NCI-H1436 treated with DMSO at 0.1 percent for 48 hours (cell line): ENCODE data around the gene LZTR1.
"Not testable (repeated sequence)": the region's sequence is repeated elsewhere in the genome, so short reads cannot be mapped to it uniquely, and the experiment has no call there.

Experiments used
- DNase-seq: peaks from one replicate; lab custom pipeline; 2025; lab: John Stamatoyannopoulos, UW

Gene LZTR1

DNA sequence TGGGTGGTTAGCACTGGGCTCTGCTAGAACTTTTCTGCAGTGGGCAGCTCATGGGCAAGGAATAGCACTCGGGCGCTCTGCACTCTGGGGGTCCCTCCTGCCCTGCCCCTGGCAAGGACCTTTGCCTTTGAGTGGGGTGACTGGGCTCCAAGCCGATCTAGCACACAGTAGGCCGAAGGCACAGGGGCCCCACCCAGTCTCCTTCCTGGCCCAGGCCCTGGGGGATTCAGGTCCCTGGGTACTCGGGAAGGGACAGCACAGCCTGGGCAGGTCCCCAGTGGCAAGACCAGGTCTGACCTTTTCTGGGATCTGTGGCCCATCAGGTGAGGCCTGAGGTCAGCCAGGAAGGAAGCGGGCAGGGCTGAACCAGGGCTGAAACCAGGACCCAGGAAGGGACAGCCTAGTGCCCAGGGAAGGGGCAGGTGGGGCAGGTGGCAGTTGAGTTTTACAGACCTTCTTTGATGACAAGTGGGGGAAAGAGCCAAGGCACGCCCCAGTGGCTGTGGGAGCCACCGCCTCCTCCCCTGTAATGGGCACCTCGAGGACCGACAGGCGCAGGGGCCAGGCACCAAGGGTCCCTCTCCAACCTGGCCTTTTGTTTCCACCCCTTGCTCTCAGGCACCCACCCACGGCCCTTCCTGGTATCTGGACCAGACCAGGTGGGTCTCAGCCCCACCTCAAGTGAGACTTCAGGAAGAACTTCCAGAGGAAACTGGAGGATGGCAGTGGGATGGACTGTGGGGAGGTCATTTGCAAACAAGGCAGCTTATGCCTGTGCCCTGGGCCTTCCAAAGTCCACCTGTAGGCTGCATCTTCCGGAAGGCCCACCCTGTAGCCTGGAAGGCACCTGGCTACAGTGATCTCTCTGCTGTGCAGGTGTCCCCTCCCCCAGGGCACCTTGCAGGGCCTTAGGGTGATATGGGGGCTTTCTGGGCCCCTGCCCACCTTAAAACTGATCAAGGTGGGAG is 15.9 kb upstream of the LZTR1 start:
- no peak for DNase-seq

DNA sequence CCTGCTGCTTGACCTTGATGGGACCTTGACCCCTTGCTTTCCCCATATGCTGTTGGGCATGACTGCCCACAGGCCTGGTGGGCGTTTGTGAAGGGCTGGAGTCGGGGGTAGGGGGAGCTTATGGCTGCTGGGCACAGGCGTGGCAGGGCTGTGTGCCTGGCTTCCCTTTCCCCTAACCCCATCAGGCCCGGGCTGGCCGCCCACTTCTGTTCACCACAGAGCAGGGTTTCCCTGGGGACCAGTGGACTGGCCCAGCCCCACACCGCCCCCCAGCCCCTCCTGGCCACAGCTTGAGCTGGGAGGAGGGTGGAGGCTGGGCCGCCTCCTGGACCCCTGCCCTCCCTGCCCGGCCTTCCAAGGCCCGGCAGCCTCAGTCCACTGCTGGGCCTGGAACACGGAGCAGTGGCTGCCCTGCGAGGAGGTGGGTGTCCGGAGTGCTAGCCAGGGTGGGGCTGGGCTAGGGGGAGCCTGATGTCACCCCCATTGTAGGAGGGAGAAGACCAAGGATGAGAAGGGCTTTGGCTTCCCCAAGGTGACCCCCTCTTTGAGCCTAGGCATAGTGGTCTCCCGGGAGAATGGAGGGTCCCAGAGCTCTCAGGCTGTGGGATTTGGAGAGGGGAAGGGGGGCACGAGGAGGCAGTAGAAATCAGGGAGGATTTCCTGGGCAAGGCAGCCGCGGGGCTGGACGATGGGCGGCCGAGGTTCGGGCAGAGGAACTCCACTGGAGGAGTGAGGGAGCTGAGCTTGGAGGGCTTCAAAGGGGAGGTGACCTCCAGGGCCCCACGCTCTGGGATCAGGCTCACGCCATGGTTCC is 15.0 kb upstream of the LZTR1 start, which contains the start of gene AIFM3:
Gene AIFM3, plus strand, starts transcription at position 373 of the 814 bp plus-strand sequence. CDS start 690 bp downstream, outside the sequence.
- no peak for DNase-seq

GRCh38 chr22:20967697-20968211 is 14.3 kb upstream of the LZTR1 start:
- DNase-seq, result no peak

DNA sequence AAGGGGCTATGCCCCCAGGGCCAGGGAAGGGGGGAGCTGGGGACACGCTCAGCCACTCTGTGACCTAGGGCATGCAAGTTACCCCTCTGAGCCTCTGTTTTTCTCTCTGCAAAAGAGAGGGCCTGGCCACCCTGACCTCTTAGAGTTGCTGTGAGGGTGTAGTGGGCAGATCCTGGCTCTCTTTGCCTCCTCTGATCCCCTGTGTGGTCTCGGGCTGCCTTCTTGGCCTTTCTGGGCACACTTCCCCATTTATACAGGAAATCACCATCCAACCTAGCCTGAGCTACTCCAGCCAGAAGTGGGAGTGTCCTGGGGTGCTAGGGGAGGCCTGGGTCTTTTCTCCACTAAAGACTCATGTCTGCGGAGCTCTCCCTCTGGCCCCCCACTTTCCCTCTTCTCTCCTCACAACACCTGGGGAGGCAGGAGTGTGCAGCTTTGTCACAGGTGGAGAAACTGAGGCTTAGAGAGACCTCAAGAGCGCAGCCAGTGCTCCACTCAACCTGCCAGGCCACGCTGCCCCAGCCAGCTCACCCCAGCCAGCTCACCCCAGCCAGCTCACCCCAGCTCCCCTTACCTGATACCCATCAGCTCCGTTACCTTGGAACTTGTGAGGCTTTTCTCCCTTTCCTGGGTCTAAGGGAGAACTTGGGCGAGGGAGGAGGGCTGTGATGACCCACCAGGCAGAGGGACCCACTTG is 13.7 kb upstream of the LZTR1 start:
- no peak for DNase-seq

GRCh38 chr22:20970939-20971657 is 11.0 kb upstream of the LZTR1 start:
- no peak for DNase-seq

DNA sequence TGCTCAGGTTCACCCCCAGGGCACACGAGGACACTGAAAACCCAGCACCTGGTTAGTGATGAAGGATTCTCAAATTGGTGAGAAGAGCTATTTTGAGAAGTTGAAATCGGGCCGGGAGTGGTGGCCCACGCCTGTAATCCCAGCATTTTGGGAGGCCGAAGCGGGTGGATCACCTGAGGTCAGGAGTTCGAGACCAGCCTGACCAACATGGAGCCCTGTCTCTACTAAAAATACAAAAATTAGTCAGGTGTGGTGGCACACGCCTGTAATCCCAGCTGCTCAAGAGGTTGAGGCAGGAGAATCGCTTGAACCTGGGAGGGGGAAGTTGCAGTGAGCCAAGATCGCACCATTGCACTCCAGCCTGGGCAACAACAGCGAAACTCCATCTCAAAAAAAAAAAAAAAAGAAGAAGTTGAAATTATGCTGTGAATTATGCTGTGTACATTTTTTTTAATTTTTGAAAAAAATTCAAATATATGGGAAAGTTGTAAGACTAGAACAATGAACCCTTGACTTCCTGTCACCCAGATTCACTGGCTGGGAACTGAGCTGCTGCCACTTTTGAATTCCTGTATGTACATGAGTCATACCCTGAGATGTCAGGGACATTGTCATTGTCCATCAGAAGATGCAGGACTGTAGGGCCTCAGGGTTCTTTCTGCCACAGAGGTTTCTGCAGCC is 9.9 kb upstream of the LZTR1 start:
- DNase-seq, result not testable (repeated sequence)

GRCh38 chr22:20972933-20973577 is 9.0 kb upstream of the LZTR1 start:
- DNase-seq, result no peak

GRCh38 chr22:20973634-20974286 is 8.3 kb upstream of the LZTR1 start:
- no peak for DNase-seq

GRCh38 chr22:20974336-20974955 is 7.7 kb upstream of the LZTR1 start:
- DNase-seq, result no peak

DNA sequence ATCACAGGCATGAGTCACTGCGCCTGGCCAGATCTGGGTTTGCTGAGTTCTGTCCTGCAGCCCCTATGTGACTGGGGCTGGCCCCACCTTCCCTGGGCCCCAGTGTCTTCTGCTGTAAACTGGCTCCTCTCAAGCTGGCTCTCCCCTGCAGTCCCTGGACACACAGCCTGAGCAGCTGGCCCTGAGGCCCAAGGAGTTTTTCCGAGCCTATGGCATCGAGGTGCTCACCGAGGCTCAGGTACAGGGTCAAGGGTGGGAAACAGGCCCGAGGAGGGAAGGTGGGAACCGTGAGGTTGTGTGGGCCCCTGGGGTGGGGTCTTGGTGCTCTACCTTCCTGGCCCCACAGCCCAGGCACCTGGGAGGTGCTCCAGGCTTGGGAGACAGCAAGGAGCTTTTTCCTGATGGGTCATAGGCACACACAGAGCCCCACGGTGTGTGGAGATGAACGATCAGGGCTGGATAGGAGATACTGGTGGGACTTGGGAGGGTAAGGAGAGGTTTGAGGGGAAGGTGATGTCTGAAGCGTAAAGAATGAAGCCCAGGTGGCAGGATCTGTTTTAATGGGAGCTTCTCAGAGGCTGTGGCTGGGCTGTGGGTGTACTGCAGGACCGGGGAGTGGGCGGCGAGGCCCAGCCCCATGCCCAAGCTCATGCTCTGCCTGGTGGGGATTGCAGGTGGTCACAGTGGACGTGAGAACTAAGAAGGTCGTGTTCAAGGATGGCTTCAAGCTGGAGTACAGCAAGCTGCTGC is 6.4 kb upstream of the LZTR1 start:
- DNase-seq, result no peak

GRCh38 chr22:20976291-20976877 is 5.7 kb upstream of the LZTR1 start:
- DNase-seq, result no peak

DNA sequence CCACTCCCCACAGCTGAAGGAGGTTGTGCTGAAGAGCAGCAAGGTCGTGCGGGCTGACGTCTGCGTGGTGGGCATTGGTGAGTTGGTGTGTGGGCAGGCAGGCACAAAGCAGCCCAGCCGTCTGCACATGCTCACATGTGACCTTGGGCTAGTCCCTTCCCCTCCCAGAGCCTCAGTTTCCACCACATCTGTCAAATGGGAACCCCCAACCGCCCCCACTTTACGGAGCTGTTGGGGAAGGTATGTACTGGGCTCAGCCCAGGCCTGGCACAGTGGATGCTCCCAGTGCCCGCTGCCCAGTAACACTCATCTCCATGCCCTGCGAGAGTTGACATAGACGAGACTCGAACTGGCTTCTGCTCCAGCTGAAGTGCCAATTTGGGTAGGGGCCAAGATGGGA is 5.1 kb upstream of the LZTR1 start:
- no peak for DNase-seq

- no peak for DNase-seq
Observed at GRCh38 chr22:20977516-20978170, 4.5 kb upstream of the LZTR1 start.

DNA sequence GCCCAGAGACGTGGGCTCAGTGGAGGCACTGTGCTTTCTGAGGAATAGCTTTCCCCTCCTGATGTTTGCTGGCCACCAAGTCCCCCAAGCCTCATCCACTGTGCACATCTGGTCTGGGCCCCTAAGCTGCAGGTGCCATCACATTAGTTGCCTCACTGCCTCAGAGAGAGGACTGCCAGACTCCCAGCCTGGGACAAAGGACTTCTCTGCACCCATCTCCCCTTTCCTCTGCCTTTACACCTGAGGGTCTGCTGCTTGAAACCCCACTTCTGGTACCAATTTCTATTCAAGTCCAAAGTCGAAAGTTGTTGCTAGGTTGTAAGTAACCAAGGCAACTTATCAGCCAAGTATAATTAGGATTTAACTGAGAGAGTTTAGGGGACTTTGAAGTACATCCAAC is 3.7 kb upstream of the LZTR1 start:
- no peak for DNase-seq

- DNase-seq, result no peak
Observed at GRCh38 chr22:20979243-20979809, 2.8 kb upstream of the LZTR1 start.

- no peak for DNase-seq
Observed at GRCh38 chr22:20979940-20980453, 2.1 kb upstream of the LZTR1 start.

GRCh38 chr22:20980523-20980922 is 1.6 kb upstream of the LZTR1 start:
- no peak for DNase-seq
